ENCODE measurements around the gene NPDC1. TPM values are rescaled to one million over a fixed set of nuclear protein-coding genes. Genes with fewer than 3 reads are reported as not detected.
"Not testable (repeated sequence)": the region's sequence is repeated elsewhere in the genome, so short reads cannot be mapped to it uniquely, and the experiment has no call there.

The NPDC1 gene
- total RNA-seq, 2 donors from 2014 or later = 49.7 to 57.8 TPM

DNA sequence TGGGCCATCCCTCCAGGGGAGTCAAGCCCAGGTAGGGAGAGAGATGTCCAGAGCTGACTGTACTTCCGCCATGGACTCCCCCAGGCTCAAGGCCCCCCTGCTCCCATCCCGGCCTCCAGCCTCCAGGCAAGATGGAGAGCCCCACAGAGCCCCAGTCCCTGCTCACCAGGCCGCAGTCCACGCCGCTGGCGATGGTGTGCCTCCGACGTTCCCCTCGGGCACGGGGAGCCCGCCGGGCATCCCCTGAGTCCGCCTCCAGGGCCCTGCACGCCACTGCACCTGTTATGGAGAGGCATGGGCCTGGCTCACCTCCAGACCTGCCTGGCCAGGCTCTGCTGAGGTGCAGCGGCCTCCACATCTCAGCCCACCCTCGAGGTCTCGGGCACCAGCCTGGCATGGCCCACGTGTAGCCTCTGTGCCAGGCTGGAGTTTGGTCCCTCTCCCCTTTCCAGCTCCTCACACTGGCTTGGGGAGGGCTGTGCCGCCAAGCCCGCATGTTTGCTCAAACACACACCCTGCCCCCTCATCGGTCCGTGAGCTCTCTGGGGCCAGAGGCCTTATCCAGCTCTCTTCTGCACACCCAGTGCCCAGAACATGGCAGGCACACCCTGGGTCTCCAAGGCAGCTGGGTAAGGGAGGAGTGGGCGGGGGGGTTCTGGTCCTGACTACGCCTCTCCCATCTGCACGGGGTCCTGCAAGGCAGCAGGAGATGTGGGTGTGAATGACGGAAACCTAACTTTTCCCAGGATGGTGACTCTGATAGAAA is 20.3 kb upstream of the NPDC1 start:
- Histone ChIP-seq H3K27me3 (peaks cover 0 to 3% of the 10 kb centered on the region in 2 donors), H3K4me3 (no peak overlapping the region), H3K27ac (no peak overlapping the region), H3K36me3 (no peaks in the 10 kb centered on the region), H3K9me3 (no peaks in the 10 kb centered on the region), H3K4me1 (peaks cover 0 to 17% of the 10 kb centered on the region in 2 donors)
- TF ChIP-seq, protein P1, sequence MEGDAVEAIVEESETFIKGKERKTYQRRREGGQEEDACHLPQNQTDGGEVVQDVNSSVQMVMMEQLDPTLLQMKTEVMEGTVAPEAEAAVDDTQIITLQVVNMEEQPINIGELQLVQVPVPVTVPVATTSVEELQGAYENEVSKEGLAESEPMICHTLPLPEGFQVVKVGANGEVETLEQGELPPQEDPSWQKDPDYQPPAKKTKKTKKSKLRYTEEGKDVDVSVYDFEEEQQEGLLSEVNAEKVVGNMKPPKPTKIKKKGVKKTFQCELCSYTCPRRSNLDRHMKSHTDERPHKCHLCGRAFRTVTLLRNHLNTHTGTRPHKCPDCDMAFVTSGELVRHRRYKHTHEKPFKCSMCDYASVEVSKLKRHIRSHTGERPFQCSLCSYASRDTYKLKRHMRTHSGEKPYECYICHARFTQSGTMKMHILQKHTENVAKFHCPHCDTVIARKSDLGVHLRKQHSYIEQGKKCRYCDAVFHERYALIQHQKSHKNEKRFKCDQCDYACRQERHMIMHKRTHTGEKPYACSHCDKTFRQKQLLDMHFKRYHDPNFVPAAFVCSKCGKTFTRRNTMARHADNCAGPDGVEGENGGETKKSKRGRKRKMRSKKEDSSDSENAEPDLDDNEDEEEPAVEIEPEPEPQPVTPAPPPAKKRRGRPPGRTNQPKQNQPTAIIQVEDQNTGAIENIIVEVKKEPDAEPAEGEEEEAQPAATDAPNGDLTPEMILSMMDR (IDR thresholded peaks at IDR 0.05) = no peak
- DNase-seq (ENCODE audit: low spot score) = no peak

DNA sequence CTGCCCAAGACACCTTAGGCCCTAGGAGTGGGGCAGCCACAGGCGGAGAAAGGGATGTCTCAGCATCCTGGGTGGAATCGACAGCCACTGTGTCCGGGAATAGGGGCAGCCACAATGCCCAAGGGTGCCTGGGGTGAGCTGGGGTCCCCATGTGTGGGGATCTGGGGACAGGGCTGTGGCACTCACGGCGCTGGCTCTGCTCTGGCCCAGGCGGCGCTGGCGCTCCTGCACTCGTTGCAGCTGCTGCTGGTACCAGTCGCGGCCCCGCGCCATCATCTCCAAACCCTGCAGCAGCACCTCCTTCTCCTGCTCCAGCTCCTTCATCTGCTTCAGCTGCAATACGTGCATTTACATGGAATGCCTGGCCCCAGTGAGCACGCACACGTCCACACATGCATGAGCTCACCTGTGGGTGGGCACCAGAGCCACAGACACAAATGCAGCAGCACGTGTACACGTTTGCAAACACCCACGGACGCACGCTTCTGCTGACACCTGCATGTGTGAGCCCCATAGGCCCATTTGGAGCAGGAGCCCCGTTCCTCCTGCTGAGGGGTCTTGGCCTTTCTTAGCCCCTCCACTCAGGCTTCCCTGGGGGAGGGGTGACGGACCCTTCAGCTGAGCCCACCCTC is 19.5 kb upstream of the NPDC1 start:
- Histone ChIP-seq H3K4me3 (no peak overlapping the region), H3K36me3 (no peaks in the 10 kb centered on the region), H3K27ac (no peak overlapping the region), H3K9me3 (no peaks in the 10 kb centered on the region), H3K27me3 (peaks cover 0 to 3% of the 10 kb centered on the region in 2 donors), H3K4me1 (peaks cover 0 to 9% of the 10 kb centered on the region in 2 donors)
- DNase-seq (ENCODE audit: low spot score) = no peak
- TF ChIP-seq, protein P1 (IDR thresholded peaks at IDR 0.05) = no peak

DNA sequence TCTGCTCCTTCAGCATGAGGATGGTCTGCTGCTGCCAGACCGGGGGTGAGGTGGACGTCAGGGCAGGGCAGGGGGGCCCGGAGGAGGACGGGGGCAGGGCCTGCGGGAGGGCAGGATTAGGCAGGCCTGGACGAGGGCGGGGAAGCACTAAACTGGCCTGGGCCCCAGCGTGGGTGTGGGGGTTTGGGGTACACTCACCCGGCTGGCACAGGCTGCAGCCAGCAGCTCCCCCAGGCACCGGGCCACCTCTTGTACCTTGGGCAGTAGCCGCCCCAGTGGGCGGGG is 18.8 kb upstream of the NPDC1 start:
- Histone ChIP-seq H3K9me3 (no peaks in the 10 kb centered on the region), H3K4me3 (no peak overlapping the region), H3K4me1 (peaks cover 0 to 9% of the 10 kb centered on the region in 2 donors), H3K27ac (no peak overlapping the region), H3K27me3 (peaks cover 0 to 3% of the 10 kb centered on the region in 2 donors), H3K36me3 (no peaks in the 10 kb centered on the region)
- DNase-seq (ENCODE audit: low spot score) = no peak
- TF ChIP-seq, protein P1 (IDR thresholded peaks at IDR 0.05) = no peak

DNA sequence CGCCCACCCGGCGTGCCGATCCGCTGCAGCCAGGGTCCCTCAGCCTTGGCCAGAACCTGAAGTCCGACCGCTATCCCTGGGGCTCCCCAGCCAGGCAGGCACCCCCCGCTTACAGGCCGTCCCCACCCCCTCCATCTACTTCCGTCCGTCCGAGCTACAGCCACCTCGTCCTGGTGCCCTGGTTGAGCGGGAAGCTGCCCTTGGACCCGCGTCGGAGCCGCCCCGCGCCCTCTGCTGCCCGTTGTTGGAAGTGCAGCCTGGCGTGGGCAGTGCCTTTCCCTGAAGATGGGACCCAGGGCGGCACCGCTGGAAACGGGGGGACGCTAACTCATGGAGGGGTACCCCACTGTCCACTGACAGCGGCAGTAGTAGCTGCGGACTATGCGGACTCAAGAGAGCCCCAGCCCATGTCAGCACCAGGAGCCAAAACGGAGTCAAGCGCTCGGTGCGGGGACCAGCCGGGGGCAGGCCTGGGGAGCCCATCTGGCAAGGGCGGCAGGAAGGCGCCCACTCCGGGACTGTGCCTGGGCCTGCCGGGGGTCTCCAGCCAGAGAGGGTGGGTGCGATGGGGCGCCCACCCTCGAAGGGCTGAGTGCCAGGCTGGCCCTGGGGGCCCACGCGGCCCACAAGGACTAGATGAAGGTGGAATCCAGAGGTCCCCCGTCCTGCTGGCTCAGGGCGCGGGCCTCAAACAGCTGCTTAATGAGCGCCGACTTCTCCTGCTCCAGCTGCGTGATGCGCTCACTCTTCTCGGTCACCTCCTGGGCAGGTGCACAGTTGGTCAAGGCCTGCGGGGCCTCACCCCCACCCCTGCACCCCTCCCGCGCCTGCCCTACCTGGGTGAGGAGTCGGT is 18.3 kb upstream of the NPDC1 start:
- TF ChIP-seq, protein P1 (IDR thresholded peaks at IDR 0.05) = peak; percentile 99
- DNase-seq (ENCODE audit: low spot score) = no peak
- H3K4me1 ChIP-seq = peaks cover 0 to 9% of the 10 kb centered on the region in 2 donors
- H3K27ac ChIP-seq = no peak overlapping the region
- no peak overlapping the region for H3K4me3 ChIP-seq
- H3K9me3 ChIP-seq = no peaks in the 10 kb centered on the region
- peaks cover 0 to 3% of the 10 kb centered on the region in 2 donors for H3K27me3 ChIP-seq
- H3K36me3 ChIP-seq = no peaks in the 10 kb centered on the region

DNA sequence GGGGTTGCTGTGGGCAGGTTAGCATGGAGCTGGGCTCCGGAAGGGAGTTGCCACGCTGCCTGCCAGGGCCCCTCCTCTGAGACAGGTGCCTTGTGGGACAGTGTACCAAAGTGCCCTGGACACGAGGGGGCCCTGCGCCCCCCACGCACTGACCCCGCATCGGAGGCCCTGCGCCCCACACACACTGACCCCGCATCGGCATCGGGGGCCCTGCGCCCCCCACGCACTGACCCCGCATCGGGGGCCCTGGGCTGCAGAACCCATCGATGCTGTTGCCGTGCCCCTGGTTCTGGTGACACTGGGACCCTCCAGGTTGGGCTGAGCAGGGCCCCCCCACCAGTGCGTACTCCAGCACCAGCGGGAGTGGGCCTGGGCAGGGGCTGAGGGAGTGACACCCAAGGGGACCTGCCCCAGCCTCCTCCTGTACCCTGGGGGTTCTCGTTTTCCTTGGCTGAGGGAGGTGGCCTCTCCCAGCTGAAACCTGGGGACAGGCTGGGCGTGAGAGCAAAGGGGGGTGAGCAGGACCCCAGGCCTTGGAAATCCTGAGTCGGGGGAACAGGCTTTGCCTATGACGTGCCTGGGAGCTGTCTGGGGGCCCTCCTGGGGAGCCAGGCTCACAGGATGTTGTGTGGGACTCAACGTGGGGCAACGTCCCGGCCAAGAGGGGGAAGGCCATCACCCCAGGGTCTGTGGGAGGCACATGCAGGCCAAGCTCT is 17.5 kb upstream of the NPDC1 start:
- no peak overlapping the region for H3K4me3 ChIP-seq
- TF ChIP-seq, protein P1 (IDR thresholded peaks at IDR 0.05) = no peak
- no peak overlapping the region for H3K27ac ChIP-seq
- peaks cover 0 to under 1% of the 10 kb centered on the region in 2 donors for H3K27me3 ChIP-seq
- peaks cover 0 to 9% of the 10 kb centered on the region in 2 donors for H3K4me1 ChIP-seq
- no peaks in the 10 kb centered on the region for H3K36me3 ChIP-seq
- DNase-seq (ENCODE audit: low spot score) = no peak
- no peaks in the 10 kb centered on the region for H3K9me3 ChIP-seq

DNA sequence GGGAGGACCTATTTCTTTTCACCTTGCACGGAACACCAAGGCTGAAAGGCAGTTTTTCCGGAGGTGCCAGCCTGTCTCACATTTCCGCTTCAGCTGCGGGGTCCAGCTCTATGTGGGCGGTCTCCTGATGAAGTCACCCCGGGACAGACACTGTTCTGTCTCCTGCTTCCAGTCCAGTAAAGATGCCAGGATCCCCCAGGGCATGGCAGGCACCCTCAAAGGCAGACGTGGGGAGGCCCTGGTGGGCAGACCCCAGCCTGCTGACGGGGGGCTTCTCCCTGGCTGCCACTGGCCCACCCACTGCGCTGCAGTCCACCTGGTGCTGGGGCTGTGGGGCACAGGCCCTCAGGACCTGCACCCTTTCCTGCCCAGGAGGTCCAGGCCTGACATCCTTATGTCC is 16.8 kb upstream of the NPDC1 start:
- H3K27me3 ChIP-seq; H3K4me1 ChIP-seq; H3K27ac ChIP-seq; H3K36me3 ChIP-seq; H3K9me3 ChIP-seq; DNase-seq (ENCODE audit: low spot score); H3K4me3 ChIP-seq: not testable (repeated sequence)

Measured in right atrium auricular region (tissue), 2 donors.